Measurements from ENCODE around the gene GRIN2A.

Gene GRIN2A

DNA sequence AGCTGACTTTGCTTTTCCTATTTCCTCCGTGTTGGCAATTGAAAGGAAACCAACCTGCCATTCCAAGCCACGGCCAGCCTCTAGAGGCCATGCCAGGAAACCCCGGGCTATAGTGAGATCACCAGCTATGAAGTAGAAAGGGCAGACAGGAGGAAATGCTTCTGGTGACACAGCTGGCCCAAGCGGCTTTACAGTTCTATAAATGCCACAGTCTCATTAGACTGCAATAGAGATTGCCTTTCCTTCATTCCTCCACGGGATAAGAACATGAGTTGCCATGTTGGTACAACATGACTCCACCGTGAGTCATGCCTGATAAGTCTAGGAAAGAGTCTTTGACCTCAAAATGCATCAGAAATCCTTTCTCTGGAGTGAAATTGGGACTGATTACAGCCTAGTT lies 384.9 kb downstream of the GRIN2A start:
- ATAC-seq: no peak

DNA sequence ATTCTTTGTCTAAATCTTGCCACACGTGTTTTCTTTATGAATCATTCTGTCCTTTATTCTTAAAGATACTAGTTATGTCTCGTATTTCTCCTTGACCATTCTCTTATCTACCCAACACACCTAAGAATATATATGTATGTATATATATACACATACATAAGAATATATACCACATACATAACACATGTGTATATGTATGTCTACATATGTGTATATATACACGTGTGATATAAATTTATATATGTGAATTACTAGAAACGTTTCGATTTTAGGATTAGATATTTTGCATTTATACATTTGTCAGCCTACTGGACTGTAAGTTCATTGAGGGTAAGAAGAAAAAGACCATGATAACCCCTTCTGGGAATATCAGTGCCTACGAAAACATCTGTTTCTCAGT lies 388.6 kb downstream of the GRIN2A start:
- no peak for ATAC-seq
- TF ChIP-seq ZFP3 (CRISPR knock-in tag; IDR thresholded peaks at IDR 0.05): no peak
- TF ChIP-seq, protein P1, sequence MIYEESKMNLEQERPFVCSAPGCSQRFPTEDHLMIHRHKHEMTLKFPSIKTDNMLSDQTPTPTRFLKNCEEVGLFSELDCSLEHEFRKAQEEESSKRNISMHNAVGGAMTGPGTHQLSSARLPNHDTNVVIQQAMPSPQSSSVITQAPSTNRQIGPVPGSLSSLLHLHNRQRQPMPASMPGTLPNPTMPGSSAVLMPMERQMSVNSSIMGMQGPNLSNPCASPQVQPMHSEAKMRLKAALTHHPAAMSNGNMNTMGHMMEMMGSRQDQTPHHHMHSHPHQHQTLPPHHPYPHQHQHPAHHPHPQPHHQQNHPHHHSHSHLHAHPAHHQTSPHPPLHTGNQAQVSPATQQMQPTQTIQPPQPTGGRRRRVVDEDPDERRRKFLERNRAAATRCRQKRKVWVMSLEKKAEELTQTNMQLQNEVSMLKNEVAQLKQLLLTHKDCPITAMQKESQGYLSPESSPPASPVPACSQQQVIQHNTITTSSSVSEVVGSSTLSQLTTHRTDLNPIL (CRISPR knock-in tag; IDR thresholded peaks at IDR 0.05; ENCODE audit: low read depth): no peak
- no peak for TF ChIP-seq ISL1 (CRISPR knock-in tag; IDR thresholded peaks at IDR 0.05)
- no peak for TF ChIP-seq TCF4 (CRISPR knock-in tag; IDR thresholded peaks at IDR 0.05; ENCODE audit: borderline replicate concordance)
- TF ChIP-seq ZNF8 (CRISPR knock-in tag; IDR thresholded peaks at IDR 0.05): no peak
- no peak for TF ChIP-seq ZFP30 (CRISPR knock-in tag; IDR thresholded peaks at IDR 0.05)
- TF ChIP-seq, protein P2, sequence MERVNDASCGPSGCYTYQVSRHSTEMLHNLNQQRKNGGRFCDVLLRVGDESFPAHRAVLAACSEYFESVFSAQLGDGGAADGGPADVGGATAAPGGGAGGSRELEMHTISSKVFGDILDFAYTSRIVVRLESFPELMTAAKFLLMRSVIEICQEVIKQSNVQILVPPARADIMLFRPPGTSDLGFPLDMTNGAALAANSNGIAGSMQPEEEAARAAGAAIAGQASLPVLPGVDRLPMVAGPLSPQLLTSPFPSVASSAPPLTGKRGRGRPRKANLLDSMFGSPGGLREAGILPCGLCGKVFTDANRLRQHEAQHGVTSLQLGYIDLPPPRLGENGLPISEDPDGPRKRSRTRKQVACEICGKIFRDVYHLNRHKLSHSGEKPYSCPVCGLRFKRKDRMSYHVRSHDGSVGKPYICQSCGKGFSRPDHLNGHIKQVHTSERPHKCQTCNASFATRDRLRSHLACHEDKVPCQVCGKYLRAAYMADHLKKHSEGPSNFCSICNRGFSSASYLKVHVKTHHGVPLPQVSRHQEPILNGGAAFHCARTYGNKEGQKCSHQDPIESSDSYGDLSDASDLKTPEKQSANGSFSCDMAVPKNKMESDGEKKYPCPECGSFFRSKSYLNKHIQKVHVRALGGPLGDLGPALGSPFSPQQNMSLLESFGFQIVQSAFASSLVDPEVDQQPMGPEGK (CRISPR knock-in tag; IDR thresholded peaks at IDR 0.05; ENCODE audit: borderline replicate concordance): no peak
- TF ChIP-seq TOX (CRISPR knock-in tag; IDR thresholded peaks at IDR 0.05; ENCODE audit: borderline replicate concordance): no peak
- no peak for TF ChIP-seq ZC3H10 (CRISPR knock-in tag; IDR thresholded peaks at IDR 0.05)

More for the DNA sequence above, 384.9 kb downstream of the GRIN2A start:
- TF ChIP-seq ESRRG (CRISPR knock-in tag; IDR thresholded peaks at IDR 0.05) (no peak), TCF4 (CRISPR knock-in tag; IDR thresholded peaks at IDR 0.05; ENCODE audit: borderline replicate concordance) (no peak)
- TF ChIP-seq, protein P3, sequence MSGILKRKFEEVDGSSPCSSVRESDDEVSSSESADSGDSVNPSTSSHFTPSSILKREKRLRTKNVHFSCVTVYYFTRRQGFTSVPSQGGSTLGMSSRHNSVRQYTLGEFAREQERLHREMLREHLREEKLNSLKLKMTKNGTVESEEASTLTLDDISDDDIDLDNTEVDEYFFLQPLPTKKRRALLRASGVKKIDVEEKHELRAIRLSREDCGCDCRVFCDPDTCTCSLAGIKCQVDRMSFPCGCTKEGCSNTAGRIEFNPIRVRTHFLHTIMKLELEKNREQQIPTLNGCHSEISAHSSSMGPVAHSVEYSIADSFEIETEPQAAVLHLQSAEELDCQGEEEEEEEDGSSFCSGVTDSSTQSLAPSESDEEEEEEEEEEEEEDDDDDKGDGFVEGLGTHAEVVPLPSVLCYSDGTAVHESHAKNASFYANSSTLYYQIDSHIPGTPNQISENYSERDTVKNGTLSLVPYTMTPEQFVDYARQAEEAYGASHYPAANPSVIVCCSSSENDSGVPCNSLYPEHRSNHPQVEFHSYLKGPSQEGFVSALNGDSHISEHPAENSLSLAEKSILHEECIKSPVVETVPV (CRISPR knock-in tag; IDR thresholded peaks at IDR 0.05): no peak

DNA sequence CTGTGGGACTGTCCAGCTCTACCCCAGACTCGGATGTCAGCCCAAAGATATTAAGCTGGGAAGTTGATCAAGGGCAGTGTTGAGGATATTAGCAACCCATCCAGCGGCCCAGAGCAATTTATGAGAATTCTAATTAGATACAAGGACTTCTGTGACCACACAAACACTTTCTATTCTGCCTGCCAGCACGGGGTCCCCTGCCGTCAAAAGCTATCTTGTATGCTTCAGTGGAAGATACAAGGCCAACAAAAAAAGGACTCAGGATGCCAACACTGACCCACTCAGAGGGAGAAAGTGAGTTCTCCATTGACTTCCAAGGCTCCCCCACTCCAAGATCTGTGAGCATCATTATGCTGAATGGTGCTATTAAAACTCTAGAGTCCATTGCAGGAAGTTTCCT lies 390.7 kb downstream of the GRIN2A start:
- TF ChIP-seq ISL1 (CRISPR knock-in tag; IDR thresholded peaks at IDR 0.05) (no peak), ZNF565 (CRISPR knock-in tag; conservative IDR thresholded peaks at IDR 0.05; ENCODE audit: low read depth) (no peak), ZC3H10 (CRISPR knock-in tag; IDR thresholded peaks at IDR 0.05) (no peak), ESRRG (CRISPR knock-in tag; IDR thresholded peaks at IDR 0.05) (no peak), TCF4 (CRISPR knock-in tag; IDR thresholded peaks at IDR 0.05; ENCODE audit: borderline replicate concordance) (no peak), ARNTL (CRISPR knock-in tag; IDR thresholded peaks at IDR 0.05; ENCODE audit: borderline replicate concordance, low read depth) (no peak), GLIS3 (CRISPR knock-in tag; IDR thresholded peaks at IDR 0.05) (no peak)
- TF ChIP-seq, protein P2 (CRISPR knock-in tag; IDR thresholded peaks at IDR 0.05; ENCODE audit: borderline replicate concordance): no peak
- ATAC-seq: no peak

DNA sequence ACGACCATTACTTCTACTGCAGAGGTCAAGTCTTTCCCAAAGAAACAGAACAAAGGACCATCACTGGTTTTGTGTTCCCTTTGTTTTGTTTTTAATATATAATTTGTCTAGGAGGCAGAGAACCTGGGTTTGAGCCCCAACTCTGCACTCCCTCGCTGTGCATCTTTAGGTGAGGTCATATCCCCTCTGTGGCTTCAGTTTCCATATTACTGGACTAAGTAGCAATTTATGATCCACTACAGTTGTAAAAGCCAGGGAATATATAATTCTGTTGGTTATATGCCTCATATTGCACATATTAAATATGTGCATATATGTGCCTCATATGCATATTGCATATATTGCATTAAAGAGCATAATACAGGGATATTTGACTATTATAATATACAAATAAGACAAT lies 392.0 kb downstream of the GRIN2A start:
- no peak for ATAC-seq
- no peak for TF ChIP-seq ARNTL (CRISPR knock-in tag; IDR thresholded peaks at IDR 0.05; ENCODE audit: borderline replicate concordance, low read depth)
- TF ChIP-seq, protein P2 (CRISPR knock-in tag; IDR thresholded peaks at IDR 0.05; ENCODE audit: borderline replicate concordance): no peak
- TF ChIP-seq GLIS3 (CRISPR knock-in tag; IDR thresholded peaks at IDR 0.05): no peak
- TF ChIP-seq BACH2 (CRISPR knock-in tag; IDR thresholded peaks at IDR 0.05; ENCODE audit: borderline replicate concordance): no peak
- no peak for TF ChIP-seq TOX (CRISPR knock-in tag; IDR thresholded peaks at IDR 0.05; ENCODE audit: borderline replicate concordance)
- no peak for TF ChIP-seq ZNF8 (CRISPR knock-in tag; IDR thresholded peaks at IDR 0.05)
- TF ChIP-seq OSR1 (CRISPR knock-in tag; IDR thresholded peaks at IDR 0.05): no peak
- TF ChIP-seq RARB (CRISPR knock-in tag; IDR thresholded peaks at IDR 0.05): no peak
- no peak for TF ChIP-seq PPARA (CRISPR knock-in tag; IDR thresholded peaks at IDR 0.05; ENCODE audit: borderline replicate concordance)
- no peak for TF ChIP-seq ZFP30 (CRISPR knock-in tag; IDR thresholded peaks at IDR 0.05)
- TF ChIP-seq ZC3H10 (CRISPR knock-in tag; IDR thresholded peaks at IDR 0.05): no peak
- no peak for TF ChIP-seq TCF4 (CRISPR knock-in tag; IDR thresholded peaks at IDR 0.05; ENCODE audit: borderline replicate concordance)
- TF ChIP-seq ZNF70 (CRISPR knock-in tag; IDR thresholded peaks at IDR 0.05): no peak
- TF ChIP-seq CSDC2 (CRISPR knock-in tag; IDR thresholded peaks at IDR 0.05): no peak
- TF ChIP-seq SNAI2 (CRISPR knock-in tag; IDR thresholded peaks at IDR 0.05): no peak

Data from SK-N-SH treated with all-trans-retinoic acid at 6 μM for 48 hours (cell line).